Fibroblast of mammary gland (primary cell): ENCODE measurements around the gene PDGFRB.

Experiments
- DNase-seq: peaks from one replicate; pipeline ENCODE4 v3.0.0-alpha.2; 2010; ENCODE audit warnings: low read depth
- H3K4me3 ChIP-seq: 2 replicates; pipeline ENCODE4 v1.5.1; 2011; ENCODE audit warnings: low read depth, mild to moderate bottlenecking, low read length, moderate library complexity; ENCODE audit not compliant: control insufficient read depth
- TF ChIP-seq, protein P1 (sequence below): conservative IDR thresholded peaks from 2 replicates; pipeline ENCODE4 v1.5.1; 2011; ENCODE audit warnings: low read depth, low read length, inconsistent platforms; ENCODE audit not compliant: control insufficient read depth, insufficient read depth

Gene PDGFRB

DNA sequence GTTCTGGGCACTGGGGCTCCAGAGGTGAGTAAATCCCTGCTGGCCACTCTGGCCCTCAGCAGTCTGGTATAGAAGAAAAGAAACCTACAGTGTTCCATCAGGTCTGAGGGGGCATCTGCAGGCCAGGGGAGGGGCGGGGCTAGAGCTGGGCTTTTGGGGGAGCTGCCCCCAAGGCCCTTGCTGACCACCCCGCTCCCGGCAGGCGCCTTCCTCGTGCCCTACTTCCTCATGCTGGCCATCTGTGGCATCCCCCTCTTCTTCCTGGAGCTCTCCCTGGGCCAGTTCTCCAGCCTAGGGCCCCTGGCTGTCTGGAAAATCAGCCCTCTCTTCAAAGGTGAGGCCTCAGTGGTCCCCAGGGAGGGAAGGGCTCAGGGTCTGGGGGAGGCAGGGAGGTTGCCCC is 40.9 kb upstream of the PDGFRB start:
- DNase-seq: no peak
- TF ChIP-seq, protein P1, sequence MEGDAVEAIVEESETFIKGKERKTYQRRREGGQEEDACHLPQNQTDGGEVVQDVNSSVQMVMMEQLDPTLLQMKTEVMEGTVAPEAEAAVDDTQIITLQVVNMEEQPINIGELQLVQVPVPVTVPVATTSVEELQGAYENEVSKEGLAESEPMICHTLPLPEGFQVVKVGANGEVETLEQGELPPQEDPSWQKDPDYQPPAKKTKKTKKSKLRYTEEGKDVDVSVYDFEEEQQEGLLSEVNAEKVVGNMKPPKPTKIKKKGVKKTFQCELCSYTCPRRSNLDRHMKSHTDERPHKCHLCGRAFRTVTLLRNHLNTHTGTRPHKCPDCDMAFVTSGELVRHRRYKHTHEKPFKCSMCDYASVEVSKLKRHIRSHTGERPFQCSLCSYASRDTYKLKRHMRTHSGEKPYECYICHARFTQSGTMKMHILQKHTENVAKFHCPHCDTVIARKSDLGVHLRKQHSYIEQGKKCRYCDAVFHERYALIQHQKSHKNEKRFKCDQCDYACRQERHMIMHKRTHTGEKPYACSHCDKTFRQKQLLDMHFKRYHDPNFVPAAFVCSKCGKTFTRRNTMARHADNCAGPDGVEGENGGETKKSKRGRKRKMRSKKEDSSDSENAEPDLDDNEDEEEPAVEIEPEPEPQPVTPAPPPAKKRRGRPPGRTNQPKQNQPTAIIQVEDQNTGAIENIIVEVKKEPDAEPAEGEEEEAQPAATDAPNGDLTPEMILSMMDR: no peak
- no peak overlapping the region for H3K4me3 ChIP-seq

GRCh38 chr5:150195736-150196485 is 40.3 kb upstream of the PDGFRB start:
- no peak for DNase-seq
- no peak overlapping the region for H3K4me3 ChIP-seq
- TF ChIP-seq, protein P1: no peak

DNA sequence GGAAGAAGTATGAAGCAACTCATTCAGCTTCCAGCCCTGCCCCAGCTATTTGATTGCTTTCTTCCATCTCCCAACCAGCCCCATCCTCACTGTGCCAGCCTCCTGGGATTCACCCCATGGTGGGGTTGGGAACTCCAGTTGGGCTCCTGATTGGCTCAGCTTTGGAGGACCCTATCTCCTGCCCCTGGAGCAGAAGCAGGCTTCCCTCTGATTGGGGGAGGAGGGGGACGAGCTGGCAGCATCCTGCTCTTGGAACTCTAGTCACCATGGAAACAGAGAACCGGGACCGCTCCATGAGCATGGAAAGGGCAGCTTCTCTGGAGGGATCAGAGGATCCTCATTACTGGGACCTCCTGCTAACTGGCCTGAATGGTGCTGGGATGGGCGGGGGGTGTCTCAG is 36.8 kb upstream of the PDGFRB start:
- no peak for DNase-seq
- no peak overlapping the region for H3K4me3 ChIP-seq
- TF ChIP-seq, protein P1: no peak

GRCh38 chr5:150190987-150191386 is 35.3 kb upstream of the PDGFRB start:
- TF ChIP-seq, protein P1: no peak
- DNase-seq: no peak
- no peak overlapping the region for H3K4me3 ChIP-seq

DNA sequence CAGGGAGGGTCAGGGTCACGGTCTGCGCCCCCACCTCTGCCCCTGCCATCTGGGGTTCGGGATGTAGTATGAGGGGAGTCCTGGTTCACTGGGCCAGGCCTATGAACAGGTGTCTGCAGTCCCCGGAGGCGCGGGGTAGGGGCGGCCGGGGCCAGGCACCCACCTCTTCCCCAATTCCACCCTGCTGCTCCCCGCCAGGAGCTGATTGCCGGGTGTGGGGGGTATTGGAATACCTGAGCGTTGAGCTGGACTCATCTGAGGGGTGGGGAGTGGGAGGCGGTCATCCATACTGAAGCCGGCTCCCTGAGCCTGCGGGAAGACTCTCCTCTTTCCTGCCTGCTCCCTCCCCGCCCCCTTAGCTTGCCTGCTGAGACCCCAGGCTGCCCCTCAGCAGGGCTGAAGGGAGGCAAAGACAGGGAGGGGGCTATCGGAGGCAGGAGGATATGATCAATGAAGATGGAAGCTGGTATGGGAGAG is 34.9 kb upstream of the PDGFRB start:
- H3K4me3 ChIP-seq: no peak overlapping the region
- no peak for DNase-seq
- TF ChIP-seq, protein P1: no peak

DNA sequence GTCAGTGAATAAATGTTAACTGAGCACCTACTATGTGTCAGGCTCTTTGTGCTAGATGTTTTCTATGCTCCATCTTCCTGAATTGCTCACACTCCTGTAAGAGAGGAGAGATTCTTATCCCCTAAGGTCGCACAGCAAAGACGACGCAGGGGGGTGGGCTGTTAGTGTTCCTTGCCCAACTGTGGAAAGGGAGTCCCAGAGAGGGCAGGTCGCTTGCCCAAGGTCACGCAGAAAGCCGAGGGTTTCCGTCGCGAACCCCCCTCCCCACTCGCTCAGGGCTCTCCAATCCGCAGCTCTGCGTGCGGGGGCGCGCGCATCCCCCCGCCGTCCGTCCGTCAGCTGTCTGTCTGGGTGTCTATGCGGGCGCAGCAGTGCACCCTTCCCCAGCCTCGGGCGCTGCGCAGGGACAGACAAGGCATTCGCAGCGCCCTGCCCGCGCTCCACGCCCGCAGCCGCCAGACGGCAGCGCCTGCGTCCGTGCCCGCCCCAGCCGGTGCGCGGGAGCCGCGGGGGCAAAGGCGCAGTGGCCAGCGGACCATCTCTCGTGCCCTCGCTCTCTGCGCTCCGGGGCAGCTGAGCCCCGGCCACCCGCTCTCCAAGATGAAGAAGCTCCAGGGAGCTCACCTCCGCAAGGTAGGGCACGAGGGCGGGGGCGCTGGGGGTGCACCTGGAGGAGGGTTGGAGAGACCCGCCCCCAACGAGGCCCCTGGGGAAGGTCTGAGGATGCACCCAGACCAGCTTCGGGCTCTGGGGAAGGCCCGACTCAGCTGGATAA is 34.3 kb upstream of the PDGFRB start, which contains the start of gene SLC6A7:
SLC6A7 (plus strand) TSS at position 335 of the 775 bp plus-strand sequence; CDS start at position 601, 266 bp downstream.
- no peak for DNase-seq
- H3K4me3 ChIP-seq: no peak within 1 kb of the TSS
- TF ChIP-seq, protein P1: no peak
